ENCODE results near the gene TMEM52B. TPM values are rescaled to one million over a fixed set of nuclear protein-coding genes. Genes with fewer than 3 reads are reported as not detected.

The TMEM52B gene
- total RNA-seq, 4 donors from 2014 or later: 0.09 to 0.84 TPM; not detected in 2

- ATAC-seq (ENCODE audit: low FRiP score) (no peak), DNase-seq (ENCODE audit: low spot score) (no peak)
- TF ChIP-seq CTCF (IDR thresholded peaks at IDR 0.05): no peak
Observed at GRCh38 chr12:10142976-10143589, 35.7 kb upstream of the TMEM52B start.

- ATAC-seq (ENCODE audit: low FRiP score): no peak
- TF ChIP-seq CTCF (IDR thresholded peaks at IDR 0.05): no peak
- no peak for DNase-seq (ENCODE audit: low spot score)
Observed at GRCh38 chr12:10147714-10148403, 31.0 kb upstream of the TMEM52B start.

- ATAC-seq (ENCODE audit: low FRiP score): no peak
- no peak for TF ChIP-seq CTCF (IDR thresholded peaks at IDR 0.05)
- no peak for DNase-seq (ENCODE audit: low spot score)
Observed at GRCh38 chr12:10151621-10152020, 27.2 kb upstream of the TMEM52B start.

DNA sequence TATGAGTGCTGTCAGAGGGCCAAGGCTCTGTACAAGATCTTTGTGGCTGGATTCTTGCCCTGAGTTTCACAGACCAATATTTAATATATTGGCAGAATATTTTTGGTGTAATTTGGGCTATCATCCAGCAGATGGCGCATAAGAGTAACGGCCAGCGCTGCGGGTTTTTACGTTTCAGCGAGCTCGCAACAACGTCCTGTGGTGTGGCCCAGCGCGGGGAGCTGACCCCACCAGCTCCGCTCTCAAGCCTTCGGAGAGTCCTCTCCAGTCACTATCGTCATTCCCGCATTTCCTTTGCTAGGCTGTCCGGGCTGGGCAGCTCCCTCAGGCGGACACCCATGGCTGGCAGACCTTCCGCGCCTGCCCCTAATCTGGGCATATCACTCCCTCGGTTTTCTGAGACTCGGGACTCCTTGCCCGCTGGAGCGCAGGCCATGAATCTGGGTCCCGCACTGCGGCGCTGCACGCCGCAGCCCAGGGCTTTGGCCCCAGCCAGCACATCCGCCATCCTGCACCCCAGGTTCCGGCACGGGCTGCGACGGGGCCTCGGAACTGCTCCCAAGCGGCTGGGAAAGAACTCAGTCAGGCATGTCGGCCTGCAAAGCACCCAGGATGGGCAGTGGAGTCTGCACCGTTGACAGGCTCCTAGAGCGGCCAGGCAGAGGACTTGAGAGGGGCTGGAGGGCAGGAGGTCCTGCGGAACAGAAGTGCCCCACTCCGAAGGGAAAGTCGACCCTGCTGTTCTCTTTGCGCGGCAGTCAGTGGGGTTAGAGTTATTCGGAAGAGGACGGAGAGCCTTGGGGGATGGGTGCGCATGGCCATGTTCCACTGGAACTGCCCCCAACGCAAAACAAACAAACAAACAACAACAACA lies 25.3 kb upstream of the TMEM52B start:
- peak; percentile 29 for DNase-seq (ENCODE audit: low spot score)
- TF ChIP-seq CTCF (IDR thresholded peaks at IDR 0.05): peak in 2 of 3 donors; percentile 65 to 69
- peak; percentile 95 for ATAC-seq (ENCODE audit: low FRiP score)

GRCh38 chr12:10154145-10154496 lies 24.7 kb upstream of the TMEM52B start:
- ATAC-seq (ENCODE audit: low FRiP score): no peak
- DNase-seq (ENCODE audit: low spot score): no peak
- no peak for TF ChIP-seq CTCF (IDR thresholded peaks at IDR 0.05)

- DNase-seq (ENCODE audit: low spot score) (no peak), ATAC-seq (ENCODE audit: low FRiP score) (no peak)
- no peak for TF ChIP-seq CTCF (IDR thresholded peaks at IDR 0.05)
Observed at GRCh38 chr12:10155966-10156365, 22.9 kb upstream of the TMEM52B start.

Data from omental fat pad (tissue), 4 donors.